ENCODE data around the gene ATAT1.

Gene ATAT1

DNA sequence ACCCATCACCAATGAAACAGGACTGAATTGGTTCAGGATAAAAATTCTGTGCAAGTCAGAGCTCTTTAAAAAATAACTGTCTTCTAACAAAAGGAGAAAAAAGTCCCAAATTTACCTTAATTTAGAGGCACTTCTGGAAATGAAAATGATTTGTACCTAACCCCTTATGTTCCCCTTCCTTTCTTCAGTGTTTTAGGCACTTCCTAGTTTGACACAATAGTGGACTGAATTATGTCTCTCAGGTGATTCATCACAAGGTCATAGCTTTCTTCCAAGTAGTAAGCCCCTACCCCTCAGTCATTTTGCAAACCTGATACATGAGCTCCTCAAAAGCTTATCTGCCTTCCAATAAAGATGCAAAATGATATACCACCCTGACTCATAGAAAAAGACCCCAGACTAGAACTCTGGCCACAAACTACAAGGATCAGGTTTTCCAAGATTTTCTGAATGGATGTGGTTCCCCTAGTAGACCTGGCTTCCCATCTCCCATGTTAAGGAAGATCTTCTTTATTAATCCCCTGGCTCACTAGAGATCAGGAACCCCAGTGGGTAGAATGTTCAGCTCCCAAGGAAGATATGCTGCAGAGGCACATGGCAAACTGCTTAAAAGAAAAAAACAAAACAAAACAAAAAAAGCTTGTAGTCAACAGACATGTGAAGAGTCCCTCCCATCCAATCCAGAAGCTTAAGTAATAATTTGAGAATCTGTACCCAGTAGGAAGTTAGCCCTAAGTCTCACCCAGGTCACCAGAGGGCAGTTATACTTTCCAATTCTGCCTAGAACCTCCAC, 13.2 kb upstream of the ATAT1 start:
- no peak for DNase-seq

DNA sequence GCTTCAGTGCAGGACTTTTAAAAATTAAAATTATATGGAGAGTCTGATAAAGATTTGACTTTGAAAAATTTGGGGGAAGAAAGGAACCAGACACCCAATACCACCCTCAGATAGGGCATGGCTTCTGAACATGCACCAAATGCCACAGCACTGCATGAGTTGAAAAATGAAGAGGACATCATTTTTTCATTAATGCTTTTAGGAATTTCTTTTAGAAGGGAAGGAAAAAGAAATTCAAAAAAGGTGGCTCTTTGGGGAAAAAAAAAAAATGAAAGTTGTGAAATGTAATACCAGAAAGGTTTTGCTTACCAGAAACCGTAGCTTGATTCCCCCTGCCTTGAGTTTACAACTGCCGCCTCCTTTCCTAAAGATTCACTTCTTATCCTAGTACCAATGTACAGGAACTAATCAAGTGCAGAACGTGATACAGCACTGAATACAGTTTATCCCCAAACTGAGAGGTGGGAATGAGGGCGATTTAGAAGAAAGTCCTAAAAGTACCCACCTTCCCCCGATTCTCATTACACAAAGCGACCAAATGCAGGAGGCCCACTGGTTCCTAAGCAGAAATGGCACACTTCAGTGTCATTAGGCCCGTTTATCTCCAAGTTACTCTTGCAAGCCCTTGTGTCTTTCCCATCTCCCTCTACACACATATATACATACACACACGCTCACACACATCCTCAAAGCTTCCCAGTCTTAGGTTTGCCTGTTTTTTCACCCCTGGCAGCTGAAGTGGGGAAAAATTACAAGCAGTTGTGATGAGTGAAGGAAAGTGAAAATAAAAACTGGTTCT, 12.4 kb upstream of the ATAT1 start:
- DNase-seq, result no peak

DNA sequence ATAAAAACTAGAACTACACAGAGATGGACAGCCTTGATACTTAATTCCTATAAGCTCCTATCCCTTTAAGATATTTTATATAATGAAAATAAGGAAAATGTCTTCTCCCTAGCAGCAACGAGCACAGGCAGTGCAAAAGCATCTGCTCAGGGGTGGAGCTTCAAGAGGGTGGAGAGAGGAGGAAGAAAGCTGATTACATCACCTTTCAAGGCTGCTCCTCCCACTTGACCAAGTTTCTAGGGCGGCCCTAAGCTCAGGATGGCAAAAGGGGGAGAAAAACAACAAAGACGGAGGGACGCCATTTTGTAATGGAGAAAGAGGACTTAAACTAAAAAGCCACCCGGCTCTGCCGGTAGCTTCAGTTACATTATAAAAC, 11.8 kb upstream of the ATAT1 start:
- DNase-seq, result peak; percentile 97

DNA sequence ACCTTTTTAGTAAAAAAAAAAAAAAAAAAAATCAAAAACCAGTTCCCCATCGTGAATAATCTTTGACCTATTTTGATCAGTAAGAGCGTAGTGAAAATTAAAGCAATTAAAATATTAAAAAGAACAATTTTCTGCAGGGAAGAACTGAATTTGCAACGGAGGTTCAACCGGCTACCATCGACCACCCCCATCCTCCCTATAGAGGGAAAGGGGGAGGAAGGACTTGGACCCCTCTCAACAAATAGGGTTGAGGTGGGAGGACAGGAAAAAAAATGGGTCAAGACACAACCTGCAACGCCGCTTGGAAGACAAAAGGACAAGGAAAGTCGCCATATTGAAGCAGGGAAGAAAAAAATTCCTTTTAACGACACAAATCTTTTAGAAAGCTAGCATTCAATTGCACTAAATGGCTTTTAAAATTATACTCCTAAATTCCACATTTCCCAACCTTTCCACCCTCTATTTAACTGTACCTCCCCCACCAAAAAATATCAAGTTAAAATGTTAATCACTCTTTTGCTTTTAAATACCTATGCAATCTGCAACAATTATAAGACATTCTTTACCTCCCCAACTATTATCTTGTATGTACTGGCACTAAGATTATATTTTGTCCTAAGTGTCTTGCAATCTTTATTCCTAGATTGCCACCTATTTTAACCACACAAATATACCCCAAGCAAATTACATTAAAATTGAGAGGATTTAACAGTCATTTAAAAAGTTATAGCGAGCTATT, 11.3 kb upstream of the ATAT1 start:
- DNase-seq, result peak; percentile 87

DNA sequence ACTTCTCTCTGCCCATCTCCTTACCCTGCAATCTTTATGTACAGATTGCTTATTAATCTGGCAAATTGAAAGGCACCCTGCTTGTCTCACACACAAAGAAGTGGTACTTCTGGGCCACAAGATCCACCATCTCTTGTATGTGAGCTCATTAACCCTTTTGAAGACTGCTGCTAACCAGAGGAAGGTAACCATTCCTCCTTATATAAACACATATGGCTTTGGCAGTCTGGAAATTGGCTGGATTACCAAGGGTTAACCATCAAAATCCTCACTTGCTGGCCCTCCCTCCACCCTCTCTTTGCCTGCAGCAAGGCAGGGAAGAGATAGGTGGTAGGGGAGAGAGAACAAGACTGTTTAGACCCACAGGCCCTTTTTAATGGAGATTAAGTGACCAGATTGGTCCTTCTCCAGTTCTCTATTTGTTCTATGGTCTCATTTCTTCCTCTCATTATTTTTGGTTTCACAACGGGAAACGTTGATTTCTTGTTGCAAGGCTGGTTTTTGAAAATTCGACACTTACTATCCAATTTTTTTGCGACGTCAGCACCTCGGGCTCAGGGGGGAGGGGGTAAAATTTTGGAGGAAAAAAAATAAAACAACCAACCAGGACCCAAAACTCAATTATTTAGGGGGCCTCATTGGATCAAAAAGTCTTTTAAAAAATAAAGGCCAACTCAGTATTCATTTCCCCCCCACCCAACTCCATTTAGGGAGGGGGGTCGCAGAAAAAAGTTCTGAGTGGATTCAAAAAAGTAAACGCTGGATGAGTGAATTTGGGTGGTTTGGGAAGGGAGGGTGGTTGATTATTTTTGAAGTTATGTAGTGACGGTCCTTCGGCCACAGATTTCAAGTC, 10.5 kb upstream of the ATAT1 start:
- peak; percentile 87 for DNase-seq

DNA sequence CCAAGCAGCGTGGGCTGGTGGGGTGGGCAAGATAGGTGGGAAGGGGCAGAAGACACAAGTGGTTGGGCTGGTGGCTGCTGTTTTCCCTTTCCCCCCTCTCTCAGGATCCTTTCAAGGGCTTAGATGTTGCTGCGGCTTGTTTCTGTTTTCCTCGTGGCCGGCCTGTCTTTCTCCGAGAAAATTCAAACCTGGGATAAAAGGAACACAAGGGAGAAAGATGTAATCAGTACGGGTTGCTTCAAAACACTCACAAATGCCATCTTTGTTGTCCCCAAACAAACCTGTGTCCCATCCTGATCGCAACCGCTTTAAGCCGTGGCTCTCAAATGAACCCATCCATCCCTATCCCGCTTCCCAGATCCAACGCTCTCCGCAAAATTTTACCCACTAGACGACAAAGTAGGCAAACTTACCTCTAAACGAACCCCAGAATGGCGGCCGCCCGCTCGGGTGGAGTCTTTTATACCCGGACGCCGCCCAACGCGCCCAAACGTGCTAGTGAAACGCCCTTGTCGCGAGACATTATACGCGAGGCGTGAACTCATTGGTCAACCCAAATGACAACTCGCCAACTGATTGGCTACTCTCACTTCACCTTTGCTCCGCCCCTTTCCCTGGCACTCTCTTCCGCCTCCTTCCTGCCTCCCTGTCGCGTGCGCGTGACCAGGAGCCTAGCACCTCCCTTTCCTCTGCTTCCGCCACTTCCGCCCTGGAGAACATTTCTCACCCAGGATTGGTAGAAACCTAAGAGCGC, 9.7 kb upstream of the ATAT1 start, which contains the start of gene PPP1R10:
Gene PPP1R10 (minus strand): TSS at position 433 of the 754 bp plus-strand sequence. CDS start 7,299 bp downstream, outside the sequence.
- peak; percentile 99 for DNase-seq

GRCh38 chr6:30617565-30618269, 9.0 kb upstream of the ATAT1 start, which contains the start of gene MRPS18B:
Gene MRPS18B (plus strand): TSS chr6:30617840. CDS start chr6:30617866, 26 bp downstream.
- DNase-seq, result peak; percentile 95

GRCh38 chr6:30618270-30618797, 8.3 kb upstream of the ATAT1 start:
- DNase-seq, result peak; percentile 64

- DNase-seq, result no peak
Observed at GRCh38 chr6:30619561-30619960, 7.1 kb upstream of the ATAT1 start.

GRCh38 chr6:30625511-30625910, 1.2 kb upstream of the ATAT1 start:
- DNase-seq, result no peak

DNA sequence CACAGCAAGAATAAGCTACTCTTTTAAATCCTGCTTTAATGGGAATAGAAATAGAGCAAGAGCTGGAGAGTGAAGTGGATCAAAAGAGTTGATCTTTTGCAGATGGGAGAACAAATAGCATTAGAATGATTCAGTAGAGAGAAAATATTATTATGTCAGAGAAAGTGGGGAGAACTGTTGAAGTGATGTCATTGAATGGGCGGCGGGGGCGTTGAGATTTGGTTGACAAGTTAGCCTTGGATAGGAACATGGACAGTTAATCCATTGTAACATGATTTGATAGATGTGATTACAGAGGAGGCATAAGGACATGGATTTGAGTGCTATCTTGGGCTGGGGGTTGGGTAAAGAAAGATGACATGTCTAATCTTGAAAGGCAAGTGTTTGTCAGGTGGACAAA, 9.2 kb downstream of the ATAT1 start:
- DNase-seq, result no peak

GRCh38 chr6:30640481-30640880, 13.8 kb downstream of the ATAT1 start:
- DNase-seq, result no peak

GRCh38 chr6:30641048-30641447, 14.4 kb downstream of the ATAT1 start:
- DNase-seq, result no peak

DNA sequence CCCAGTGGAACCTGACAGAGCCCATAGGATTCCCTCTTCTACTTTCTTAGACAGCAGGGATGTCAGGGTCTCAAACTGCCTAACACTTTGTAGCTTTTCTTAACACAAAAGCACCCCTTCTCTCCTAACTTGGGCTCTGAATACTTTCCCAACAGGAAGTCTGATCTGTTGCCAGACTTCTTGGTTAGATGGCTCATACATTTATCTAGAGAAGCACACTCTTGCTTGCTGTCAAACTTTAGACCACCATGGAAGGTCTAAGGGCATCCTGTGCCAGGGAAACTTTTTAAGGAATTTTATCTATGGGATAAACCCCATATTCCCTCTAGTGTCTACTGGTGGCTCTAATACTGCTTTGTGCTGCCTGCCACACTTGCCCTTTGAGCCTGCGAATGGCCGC, 17.0 kb downstream of the ATAT1 start:
- DNase-seq, result no peak

GRCh38 chr6:30644769-30645168, 18.1 kb downstream of the ATAT1 start:
- DNase-seq, result no peak

DNA sequence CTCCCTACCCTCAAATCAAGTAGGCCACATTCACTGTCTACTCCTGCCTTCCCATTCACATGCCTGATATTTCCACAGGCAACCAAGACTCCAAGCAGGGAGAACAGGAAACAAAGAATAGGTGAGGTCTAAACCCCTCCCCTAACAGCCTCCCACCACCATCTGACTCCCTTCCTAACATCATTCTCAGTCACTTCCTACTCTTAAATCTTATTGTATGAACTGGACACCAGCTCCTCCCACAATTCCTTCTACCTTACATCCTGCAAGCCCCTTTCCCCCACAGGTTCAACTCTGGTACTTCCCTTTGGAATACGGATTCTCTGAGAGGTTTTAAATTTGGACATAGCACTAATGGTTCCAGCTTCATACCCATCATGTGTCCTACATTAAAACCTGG, 19.3 kb downstream of the ATAT1 start:
- DNase-seq, result no peak

- peak; percentile 76 for DNase-seq
Observed at GRCh38 chr6:30646450-30647241, 20.0 kb downstream of the ATAT1 start, which contains the start of gene C6orf136. Gene C6orf136 (plus strand): TSS chr6:30647133. CDS start chr6:30647232, 99 bp downstream.

DNA sequence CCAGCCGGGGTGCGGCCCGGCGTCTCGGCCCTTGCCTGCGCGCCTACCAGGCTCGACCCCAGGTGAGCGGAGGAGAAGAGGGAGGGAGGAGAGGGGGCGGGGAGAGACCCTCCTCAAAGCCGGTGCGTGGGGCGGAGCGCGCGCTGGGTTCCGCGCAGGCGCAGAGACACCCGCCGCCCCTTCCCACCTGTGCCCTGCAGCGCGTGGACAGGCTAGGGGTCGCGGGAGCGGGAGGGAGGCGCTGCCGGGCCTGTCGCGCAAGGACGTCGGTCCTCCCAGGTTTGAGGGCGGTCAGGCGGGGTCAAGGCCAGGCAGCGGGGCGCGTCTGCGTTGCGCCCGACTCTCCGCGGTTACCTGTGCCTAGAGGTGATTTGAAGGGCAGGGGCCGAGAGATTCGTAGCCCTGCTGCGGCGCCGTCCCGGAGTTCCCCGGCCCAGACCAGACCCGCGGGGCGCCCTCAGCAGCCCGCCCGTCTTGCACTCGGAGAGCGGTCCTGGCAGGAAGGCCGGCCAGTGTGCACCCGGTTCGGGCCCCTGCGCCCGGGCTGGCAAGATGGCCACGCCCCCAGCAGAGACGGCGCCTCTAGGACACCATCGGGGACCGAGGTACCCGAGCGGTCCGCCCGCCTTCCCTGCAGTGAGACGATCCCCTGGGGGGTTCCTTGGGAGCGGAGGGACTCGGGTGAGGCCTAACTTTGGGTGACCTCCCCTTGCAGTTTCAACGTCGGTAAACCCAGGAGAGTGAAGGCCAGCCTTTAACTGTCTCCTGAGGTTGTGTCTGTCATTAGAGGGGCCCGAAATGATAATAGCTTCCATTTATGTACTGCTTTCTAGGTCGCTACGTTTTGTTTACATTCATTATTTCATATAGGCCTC, 20.8 kb downstream of the ATAT1 start:
- no peak for DNase-seq

- DNase-seq, result no peak
Observed at GRCh38 chr6:30651143-30651542, 24.5 kb downstream of the ATAT1 start.

Data from DMS 273 treated with DMSO at 0.1 percent for 48 hours (cell line).